GM23338 (cell line): Measurements from ENCODE around the gene CCDC12. TPM values are rescaled to one million over a fixed set of nuclear protein-coding genes. Genes with fewer than 3 reads are reported as not detected.

Experiments used
- ATAC-seq: fragments of 200-7000 bp; cut with Tn5 transposase; 3 replicates; pipeline ENCODE4 v1.9.1; 2020
- DNase-seq: peaks from one replicate; pipeline ENCODE4 v3.0.0-alpha.2; 2015; ENCODE audit warnings: low spot score
- H2AFZ ChIP-seq: fragments of 200-600 bp; sonication (generic); 2 replicates; pipeline ENCODE4 v1.8.0; 2016; ENCODE audit warnings: antibody characterized with exemption, mild to moderate bottlenecking, moderate library complexity
- H3F3A ChIP-seq: fragments of 200-600 bp; sonication (generic); replicated peaks from 2 replicates; pipeline ENCODE4 v1.8.0; 2017; ENCODE audit warnings: antibody characterized with exemption, mixed run types, low read depth
- H3K27ac ChIP-seq: fragments of 200-600 bp; sonication (generic); 2 replicates; pipeline ENCODE4 v1.6.1; 2016; ENCODE audit warnings: low read depth
- H3K27me3 ChIP-seq: fragments of 200-600 bp; sonication (generic); 2 replicates; pipeline ENCODE4 v1.8.0; 2016; ENCODE audit warnings: mild to moderate bottlenecking, mixed run types, moderate library complexity; ENCODE audit not compliant: insufficient read depth
- H3K36me3 ChIP-seq: fragments of 200-600 bp; sonication (generic); 2 replicates; pipeline ENCODE4 v1.8.0; 2016; ENCODE audit warnings: mild to moderate bottlenecking; ENCODE audit not compliant: insufficient read depth
- H3K4me1 ChIP-seq: fragments of 200-600 bp; sonication (generic); 2 replicates; pipeline ENCODE4 v1.8.0; 2016; ENCODE audit warnings: mild to moderate bottlenecking, moderate library complexity; ENCODE audit not compliant: insufficient read depth
- H3K4me2 ChIP-seq: fragments of 200-600 bp; sonication (generic); 2 replicates; pipeline ENCODE4 v1.7.1; 2017; ENCODE audit warnings: mixed run types
- H3K4me3 ChIP-seq: fragments of 200-600 bp; sonication (generic); 2 replicates; pipeline ENCODE4 v1.6.1; 2016; ENCODE audit warnings: mixed run types
- H3K79me2 ChIP-seq: fragments of 200-600 bp; sonication (generic); replicated peaks from 2 replicates; pipeline ENCODE4 v1.8.0; 2017; ENCODE audit warnings: mild to moderate bottlenecking; ENCODE audit not compliant: insufficient read depth
- H3K9me2 ChIP-seq: fragments of 200-600 bp; sonication (generic); 2 replicates; pipeline ENCODE4 v1.8.0; 2017; ENCODE audit not compliant: insufficient read depth
- H4K20me1 ChIP-seq: fragments of 200-600 bp; sonication (generic); replicated peaks from 2 replicates; pipeline ENCODE4 v1.8.0; 2017; ENCODE audit warnings: mild to moderate bottlenecking; ENCODE audit not compliant: insufficient read depth
- H3K27ac Mint-ChIP-seq: 2 replicates; pipeline ENCODE4 v1.8.0; 2020; ENCODE audit warnings: inconsistent platforms, mild to moderate bottlenecking, moderate library complexity, mixed read lengths
- H3K27me3 Mint-ChIP-seq: 3 replicates; pipeline ENCODE4 v1.8.0; 2022; ENCODE audit warnings: low read depth, mild to moderate bottlenecking, moderate library complexity, mixed read lengths, inconsistent platforms; ENCODE audit not compliant: insufficient read depth, poor library complexity
- H3K36me3 Mint-ChIP-seq: 3 replicates; pipeline ENCODE4 v1.8.0; 2021; ENCODE audit warnings: low read depth, mild to moderate bottlenecking, inconsistent platforms, moderate library complexity, mixed read lengths
- H3K4me1 Mint-ChIP-seq: 3 replicates; pipeline ENCODE4 v1.8.0; 2020; ENCODE audit warnings: mild to moderate bottlenecking, inconsistent platforms, mixed read lengths
- H3K4me3 Mint-ChIP-seq: 3 replicates; pipeline ENCODE4 v1.8.0; 2021; ENCODE audit warnings: moderate library complexity, mild to moderate bottlenecking, inconsistent platforms, mixed read lengths
- H3K9me3 Mint-ChIP-seq: 3 replicates; pipeline ENCODE4 v1.8.0; 2020; ENCODE audit warnings: moderate library complexity, mild to moderate bottlenecking, inconsistent platforms, mixed read lengths
- CREB1 ChIP-seq: fragments of 250-450 bp; sonication (Bioruptor Pico); IDR thresholded peaks from 2 replicates; pipeline ENCODE4 v1.5.0; 2020; ENCODE audit warnings: low read depth, mild to moderate bottlenecking, moderate library complexity
- EZH2 ChIP-seq: fragments of 200-600 bp; sonication (generic); IDR thresholded peaks from one replicate; pipeline ENCODE4 v1.8.0; 2017; ENCODE audit warnings: antibody characterized with exemption, mild to moderate bottlenecking, low read depth; ENCODE audit not compliant: unreplicated experiment
- EZH2phosphoT487 ChIP-seq: fragments of 200-600 bp; sonication (generic); IDR thresholded peaks from one replicate; pipeline ENCODE4 v1.8.1; 2018; ENCODE audit warnings: antibody characterized with exemption; ENCODE audit not compliant: unreplicated experiment
- JUNB ChIP-seq: IDR thresholded peaks from one replicate; pipeline ENCODE4 v1.6.1; 2016; ENCODE audit warnings: antibody characterized with exemption; ENCODE audit not compliant: unreplicated experiment
- NANOG ChIP-seq: IDR thresholded peaks from 2 replicates; pipeline ENCODE4 v1.6.1; 2016; ENCODE audit warnings: antibody characterized with exemption, borderline replicate concordance
- POLR2AphosphoS5 ChIP-seq: IDR thresholded peaks from 2 replicates; pipeline ENCODE4 v1.6.1; 2016; ENCODE audit warnings: antibody characterized with exemption, low read depth
- STAT1 ChIP-seq: IDR thresholded peaks from one replicate; pipeline ENCODE4 v1.6.1; 2016; ENCODE audit warnings: antibody characterized with exemption; ENCODE audit not compliant: unreplicated experiment
- ZNF114 ChIP-seq: fragments of 250-450 bp; sonication (Bioruptor Pico); IDR thresholded peaks from 2 replicates; pipeline ENCODE4 v1.5.0; 2020; ENCODE audit warnings: mild to moderate bottlenecking, moderate library complexity
- ZNF331 ChIP-seq: fragments of 250-450 bp; sonication (Bioruptor Pico); IDR thresholded peaks from 2 replicates; pipeline ENCODE4 v1.5.0; 2020; ENCODE audit warnings: low read depth, mild to moderate bottlenecking, moderate library complexity
- polyA plus RNA-seq: library from polyadenylated mRNA; unstranded; fragments of >200 nt; fragmentation: Nextera tagmentation; extraction: Ambion mirVana; gene quantifications from 2 replicates; pipeline ENCODE4 v1.2.1, GENCODE V29; 2016
- total RNA-seq: library from RNA; depleted of rRNA; stranded (reverse); fragments of >200 nt; shearing (Covaris generic); gene quantifications from 2 replicates; pipeline ENCODE4 v1.2.3, GENCODE V29; 2014
- TF ChIP-seq, protein P1 (sequence below): IDR thresholded peaks from 2 replicates; pipeline ENCODE4 v1.6.1; 2016; ENCODE audit warnings: antibody characterized with exemption
- TF ChIP-seq, protein P2 (sequence below), 2 experiments: fragments of 200-600 bp in 1 of 2; sonication (generic) in 1 of 2; conservative IDR thresholded peaks; 2 replicates each; pipeline versions ENCODE4 v1.5.1 to v1.6.1; 2016 to 2017; ENCODE audit warnings: antibody characterized with exemption in 2 of 2, low read depth in 2 of 2, mild to moderate bottlenecking in 2 of 2, moderate library complexity in 1 of 2
- TF ChIP-seq, protein P3 (sequence below): fragments of 250-450 bp; sonication (Bioruptor Pico); IDR thresholded peaks from 2 replicates; pipeline ENCODE4 v1.5.0; 2020; ENCODE audit warnings: mild to moderate bottlenecking, moderate library complexity

Gene CCDC12
- total and polyA plus RNA-seq, 2 experiments from 2014 or later, result 42.9 to 133 TPM

DNA sequence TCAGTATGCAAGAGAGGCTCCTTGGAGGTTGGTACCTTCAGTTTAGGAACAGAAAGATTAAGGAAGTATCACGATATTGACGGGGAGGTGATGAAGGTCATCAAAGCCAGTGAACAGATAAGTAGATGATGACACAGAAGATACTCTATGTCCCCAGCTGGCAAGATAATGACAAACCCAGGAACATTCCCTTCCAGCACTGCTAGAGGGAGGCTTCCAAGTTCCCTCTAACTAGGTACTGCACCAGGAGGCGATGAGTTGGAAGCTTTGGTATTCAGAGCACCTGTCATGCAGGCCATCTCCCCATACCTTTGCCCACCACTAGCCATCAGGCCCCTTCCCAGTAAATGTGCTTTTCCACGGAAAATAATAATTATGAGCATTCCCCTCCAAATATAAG, 43.8 kb upstream of the CCDC12 start:
- H3K79me2 ChIP-seq, result peaks cover 20% of the 10 kb centered on the region; the same call in 1 of the 2 replicates
- Mint-ChIP-seq H3K9me3 (no peaks in the 10 kb centered on the region), H3K36me3 (peaks cover 22% of the 10 kb centered on the region), H3K27ac (no peak overlapping the region), H3K4me1 (peaks cover 15% of the 10 kb centered on the region), H3K27me3 (no peaks in the 10 kb centered on the region), H3K4me3 (no peak overlapping the region)
- peaks cover 9% of the 10 kb centered on the region; the same call in 1 of the 2 replicates for H3K4me1 ChIP-seq
- DNase-seq (no peak), ATAC-seq (no peak)
- H3K27ac ChIP-seq, result no peak overlapping the region
- no peak overlapping the region for H3K4me2 ChIP-seq
- no peaks in the 10 kb centered on the region for H3K27me3 ChIP-seq
- no peaks in the 10 kb centered on the region for H3K9me2 ChIP-seq
- peaks cover 22% of the 10 kb centered on the region; the same call in 1 of the 2 replicates for H4K20me1 ChIP-seq
- no peaks in the 10 kb centered on the region for H3K36me3 ChIP-seq
- no peak overlapping the region for H2AFZ ChIP-seq
- H3F3A ChIP-seq, result no peaks in the 10 kb centered on the region
- no peak overlapping the region for H3K4me3 ChIP-seq
- TF ChIP-seq EZH2phosphoT487, result no peak

DNA sequence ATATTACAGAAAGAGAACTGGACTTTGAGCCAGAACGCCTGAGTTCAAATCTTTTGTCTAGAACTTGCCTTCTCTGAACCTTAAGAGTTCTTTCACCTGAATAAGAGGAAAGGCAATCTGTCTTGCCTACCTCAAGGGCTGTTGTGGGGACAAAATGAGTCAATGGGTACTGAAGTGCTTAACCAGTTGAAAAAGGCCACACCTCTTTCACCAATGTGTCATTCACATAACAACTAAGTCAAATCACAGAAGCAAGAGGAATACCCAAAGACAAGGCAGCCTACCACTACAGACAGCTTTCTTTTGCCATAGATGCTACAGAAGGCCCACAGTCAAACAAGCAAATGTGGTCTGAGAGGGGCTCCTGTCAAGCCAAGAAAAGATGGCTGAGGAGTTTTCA, 42.7 kb upstream of the CCDC12 start:
- Mint-ChIP-seq H3K36me3 (peaks cover 28% of the 10 kb centered on the region), H3K9me3 (no peaks in the 10 kb centered on the region), H3K27ac (no peak overlapping the region), H3K4me3 (no peak overlapping the region), H3K4me1 (peaks cover 12% of the 10 kb centered on the region), H3K27me3 (no peaks in the 10 kb centered on the region)
- H3K4me2 ChIP-seq, result no peak overlapping the region
- no peaks in the 10 kb centered on the region for H3K27me3 ChIP-seq
- H3K79me2 ChIP-seq, result 0 out of 2 replicates have a peak, but pooled peaks cover 18% of the 10 kb centered on the region
- no peak overlapping the region for H3K27ac ChIP-seq
- H3F3A ChIP-seq, result no peaks in the 10 kb centered on the region
- no peak overlapping the region for H3K4me3 ChIP-seq
- H2AFZ ChIP-seq, result no peak overlapping the region
- H3K4me1 ChIP-seq, result 0 out of 2 replicates have a peak, but pooled peaks cover 8% of the 10 kb centered on the region
- ATAC-seq, result no peak
- no peaks in the 10 kb centered on the region for H3K36me3 ChIP-seq
- no peak for DNase-seq
- no peaks in the 10 kb centered on the region for H3K9me2 ChIP-seq
- H4K20me1 ChIP-seq, result peaks cover 13% of the 10 kb centered on the region; the same call in 1 of the 2 replicates
- TF ChIP-seq EZH2, result no peak
- TF ChIP-seq, protein P1, sequence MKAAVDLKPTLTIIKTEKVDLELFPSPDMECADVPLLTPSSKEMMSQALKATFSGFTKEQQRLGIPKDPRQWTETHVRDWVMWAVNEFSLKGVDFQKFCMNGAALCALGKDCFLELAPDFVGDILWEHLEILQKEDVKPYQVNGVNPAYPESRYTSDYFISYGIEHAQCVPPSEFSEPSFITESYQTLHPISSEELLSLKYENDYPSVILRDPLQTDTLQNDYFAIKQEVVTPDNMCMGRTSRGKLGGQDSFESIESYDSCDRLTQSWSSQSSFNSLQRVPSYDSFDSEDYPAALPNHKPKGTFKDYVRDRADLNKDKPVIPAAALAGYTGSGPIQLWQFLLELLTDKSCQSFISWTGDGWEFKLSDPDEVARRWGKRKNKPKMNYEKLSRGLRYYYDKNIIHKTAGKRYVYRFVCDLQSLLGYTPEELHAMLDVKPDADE, result no peak
- TF ChIP-seq, protein P2, sequence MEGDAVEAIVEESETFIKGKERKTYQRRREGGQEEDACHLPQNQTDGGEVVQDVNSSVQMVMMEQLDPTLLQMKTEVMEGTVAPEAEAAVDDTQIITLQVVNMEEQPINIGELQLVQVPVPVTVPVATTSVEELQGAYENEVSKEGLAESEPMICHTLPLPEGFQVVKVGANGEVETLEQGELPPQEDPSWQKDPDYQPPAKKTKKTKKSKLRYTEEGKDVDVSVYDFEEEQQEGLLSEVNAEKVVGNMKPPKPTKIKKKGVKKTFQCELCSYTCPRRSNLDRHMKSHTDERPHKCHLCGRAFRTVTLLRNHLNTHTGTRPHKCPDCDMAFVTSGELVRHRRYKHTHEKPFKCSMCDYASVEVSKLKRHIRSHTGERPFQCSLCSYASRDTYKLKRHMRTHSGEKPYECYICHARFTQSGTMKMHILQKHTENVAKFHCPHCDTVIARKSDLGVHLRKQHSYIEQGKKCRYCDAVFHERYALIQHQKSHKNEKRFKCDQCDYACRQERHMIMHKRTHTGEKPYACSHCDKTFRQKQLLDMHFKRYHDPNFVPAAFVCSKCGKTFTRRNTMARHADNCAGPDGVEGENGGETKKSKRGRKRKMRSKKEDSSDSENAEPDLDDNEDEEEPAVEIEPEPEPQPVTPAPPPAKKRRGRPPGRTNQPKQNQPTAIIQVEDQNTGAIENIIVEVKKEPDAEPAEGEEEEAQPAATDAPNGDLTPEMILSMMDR (conservative IDR thresholded peaks at IDR 0.05; ENCODE audit: low read depth in 2 of 2), result no peak
- TF ChIP-seq NANOG, result no peak
- TF ChIP-seq, protein P3, sequence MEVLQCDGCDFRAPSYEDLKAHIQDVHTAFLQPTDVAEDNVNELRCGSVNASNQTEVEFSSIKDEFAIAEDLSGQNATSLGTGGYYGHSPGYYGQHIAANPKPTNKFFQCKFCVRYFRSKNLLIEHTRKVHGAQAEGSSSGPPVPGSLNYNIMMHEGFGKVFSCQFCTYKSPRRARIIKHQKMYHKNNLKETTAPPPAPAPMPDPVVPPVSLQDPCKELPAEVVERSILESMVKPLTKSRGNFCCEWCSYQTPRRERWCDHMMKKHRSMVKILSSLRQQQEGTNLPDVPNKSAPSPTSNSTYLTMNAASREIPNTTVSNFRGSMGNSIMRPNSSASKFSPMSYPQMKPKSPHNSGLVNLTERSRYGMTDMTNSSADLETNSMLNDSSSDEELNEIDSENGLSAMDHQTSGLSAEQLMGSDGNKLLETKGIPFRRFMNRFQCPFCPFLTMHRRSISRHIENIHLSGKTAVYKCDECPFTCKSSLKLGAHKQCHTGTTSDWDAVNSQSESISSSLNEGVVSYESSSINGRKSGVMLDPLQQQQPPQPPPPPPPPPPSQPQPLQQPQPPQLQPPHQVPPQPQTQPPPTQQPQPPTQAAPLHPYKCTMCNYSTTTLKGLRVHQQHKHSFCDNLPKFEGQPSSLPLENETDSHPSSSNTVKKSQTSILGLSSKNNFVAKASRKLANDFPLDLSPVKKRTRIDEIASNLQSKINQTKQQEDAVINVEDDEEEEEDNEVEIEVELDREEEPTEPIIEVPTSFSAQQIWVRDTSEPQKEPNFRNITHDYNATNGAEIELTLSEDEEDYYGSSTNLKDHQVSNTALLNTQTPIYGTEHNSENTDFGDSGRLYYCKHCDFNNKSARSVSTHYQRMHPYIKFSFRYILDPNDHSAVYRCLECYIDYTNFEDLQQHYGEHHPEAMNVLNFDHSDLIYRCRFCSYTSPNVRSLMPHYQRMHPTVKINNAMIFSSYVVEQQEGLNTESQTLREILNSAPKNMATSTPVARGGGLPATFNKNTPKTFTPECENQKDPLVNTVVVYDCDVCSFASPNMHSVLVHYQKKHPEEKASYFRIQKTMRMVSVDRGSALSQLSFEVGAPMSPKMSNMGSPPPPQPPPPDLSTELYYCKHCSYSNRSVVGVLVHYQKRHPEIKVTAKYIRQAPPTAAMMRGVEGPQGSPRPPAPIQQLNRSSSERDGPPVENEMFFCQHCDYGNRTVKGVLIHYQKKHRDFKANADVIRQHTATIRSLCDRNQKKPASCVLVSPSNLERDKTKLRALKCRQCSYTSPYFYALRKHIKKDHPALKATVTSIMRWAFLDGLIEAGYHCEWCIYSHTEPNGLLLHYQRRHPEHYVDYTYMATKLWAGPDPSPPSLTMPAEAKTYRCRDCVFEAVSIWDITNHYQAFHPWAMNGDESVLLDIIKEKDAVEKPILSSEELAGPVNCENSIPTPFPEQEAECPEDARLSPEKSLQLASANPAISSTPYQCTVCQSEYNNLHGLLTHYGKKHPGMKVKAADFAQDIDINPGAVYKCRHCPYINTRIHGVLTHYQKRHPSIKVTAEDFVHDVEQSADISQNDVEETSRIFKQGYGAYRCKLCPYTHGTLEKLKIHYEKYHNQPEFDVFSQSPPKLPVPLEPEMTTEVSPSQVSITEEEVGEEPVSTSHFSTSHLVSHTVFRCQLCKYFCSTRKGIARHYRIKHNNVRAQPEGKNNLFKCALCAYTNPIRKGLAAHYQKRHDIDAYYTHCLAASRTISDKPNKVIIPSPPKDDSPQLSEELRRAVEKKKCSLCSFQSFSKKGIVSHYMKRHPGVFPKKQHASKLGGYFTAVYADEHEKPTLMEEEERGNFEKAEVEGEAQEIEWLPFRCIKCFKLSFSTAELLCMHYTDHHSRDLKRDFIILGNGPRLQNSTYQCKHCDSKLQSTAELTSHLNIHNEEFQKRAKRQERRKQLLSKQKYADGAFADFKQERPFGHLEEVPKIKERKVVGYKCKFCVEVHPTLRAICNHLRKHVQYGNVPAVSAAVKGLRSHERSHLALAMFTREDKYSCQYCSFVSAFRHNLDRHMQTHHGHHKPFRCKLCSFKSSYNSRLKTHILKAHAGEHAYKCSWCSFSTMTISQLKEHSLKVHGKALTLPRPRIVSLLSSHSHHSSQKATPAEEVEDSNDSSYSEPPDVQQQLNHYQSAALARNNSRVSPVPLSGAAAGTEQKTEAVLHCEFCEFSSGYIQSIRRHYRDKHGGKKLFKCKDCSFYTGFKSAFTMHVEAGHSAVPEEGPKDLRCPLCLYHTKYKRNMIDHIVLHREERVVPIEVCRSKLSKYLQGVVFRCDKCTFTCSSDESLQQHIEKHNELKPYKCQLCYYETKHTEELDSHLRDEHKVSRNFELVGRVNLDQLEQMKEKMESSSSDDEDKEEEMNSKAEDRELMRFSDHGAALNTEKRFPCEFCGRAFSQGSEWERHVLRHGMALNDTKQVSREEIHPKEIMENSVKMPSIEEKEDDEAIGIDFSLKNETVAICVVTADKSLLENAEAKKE (CRISPR knock-in tag), result no peak
- TF ChIP-seq ZNF114 (CRISPR knock-in tag), result no peak
- TF ChIP-seq EZH2phosphoT487, result no peak
- TF ChIP-seq STAT1, result no peak
- TF ChIP-seq ZNF331 (CRISPR knock-in tag), result no peak
- no peak for TF ChIP-seq POLR2AphosphoS5
- TF ChIP-seq JUNB, result no peak
- TF ChIP-seq CREB1 (CRISPR knock-in tag), result no peak
